Astrocyte (in vitro differentiated cells and primary cell): ENCODE measurements around the gene SHROOM3. TPM values are rescaled to one million over a fixed set of nuclear protein-coding genes. Genes with fewer than 3 reads are reported as not detected.

Experiments
- DNase-seq: peaks from one replicate; pipeline ENCODE4 v3.0.0-alpha.2; 2010; ENCODE audit warnings: low read depth
- FAIRE-seq: peaks from 2 replicates; lab custom pipeline; 2011; peaks lifted over from hg19 to GRCh38; lab: Jason Lieb, UNC
- H2AFZ ChIP-seq: 2 replicates; pipeline ENCODE4 v1.6.0; 2012; ENCODE audit warnings: low read depth, low read length, inconsistent platforms
- H3K27ac ChIP-seq: 2 replicates; pipeline ENCODE4 v1.5.1; 2011; ENCODE audit warnings: low read depth, low read length, inconsistent platforms
- H3K27me3 ChIP-seq: 2 replicates; pipeline ENCODE4 v1.6.0; 2011; ENCODE audit warnings: low read length, inconsistent platforms; ENCODE audit not compliant: insufficient read depth
- H3K36me3 ChIP-seq: 2 replicates; pipeline ENCODE4 v1.5.1; 2011; ENCODE audit warnings: low read length, inconsistent platforms; ENCODE audit not compliant: insufficient read depth
- H3K4me1 ChIP-seq: 2 replicates; pipeline ENCODE4 v1.5.1; 2011; ENCODE audit warnings: low read length, inconsistent platforms; ENCODE audit not compliant: insufficient read depth
- H3K4me2 ChIP-seq: 2 replicates; pipeline ENCODE4 v1.6.0; 2012; ENCODE audit warnings: low read length, inconsistent platforms
- H3K4me3 ChIP-seq: 2 replicates; pipeline ENCODE4 v1.5.1; 2011; ENCODE audit warnings: low read depth, mild to moderate bottlenecking, low read length, inconsistent platforms; ENCODE audit not compliant: insufficient read depth
- H3K79me2 ChIP-seq: 2 replicates; pipeline ENCODE4 v1.6.0; 2012; ENCODE audit warnings: mild to moderate bottlenecking, low read length, inconsistent platforms; ENCODE audit not compliant: insufficient read depth
- H3K9ac ChIP-seq: 2 replicates; pipeline ENCODE4 v1.6.0; 2012; ENCODE audit warnings: mild to moderate bottlenecking, low read length, inconsistent platforms
- H3K9me3 ChIP-seq: 2 replicates; pipeline ENCODE4 v1.5.1; 2012; ENCODE audit warnings: low read depth, mild to moderate bottlenecking, low read length, inconsistent platforms; ENCODE audit not compliant: insufficient read depth
- H4K20me1 ChIP-seq: 2 replicates; pipeline ENCODE4 v1.6.0; 2012; ENCODE audit warnings: low read length, inconsistent platforms; ENCODE audit not compliant: insufficient read depth
- H3K27ac Mint-ChIP-seq: one replicate; pipeline ENCODE4 v1.8.0; 2021; ENCODE audit warnings: mild to moderate bottlenecking, mixed read lengths; ENCODE audit not compliant: unreplicated experiment
- H3K27me3 Mint-ChIP-seq: one replicate; pipeline ENCODE4 v1.8.0; 2021; ENCODE audit warnings: low read depth, mixed read lengths; ENCODE audit not compliant: unreplicated experiment
- H3K36me3 Mint-ChIP-seq: one replicate; pipeline ENCODE4 v1.8.0; 2021; ENCODE audit warnings: low read depth, mixed read lengths; ENCODE audit not compliant: unreplicated experiment
- H3K4me1 Mint-ChIP-seq: one replicate; pipeline ENCODE4 v1.8.0; 2021; ENCODE audit warnings: low read depth, mixed read lengths; ENCODE audit not compliant: unreplicated experiment
- H3K4me3 Mint-ChIP-seq: one replicate; pipeline ENCODE4 v1.8.0; 2021; ENCODE audit warnings: mild to moderate bottlenecking, moderate library complexity, mixed read lengths; ENCODE audit not compliant: unreplicated experiment
- H3K9me3 Mint-ChIP-seq: one replicate; pipeline ENCODE4 v1.8.0; 2021; ENCODE audit warnings: mild to moderate bottlenecking, mixed read lengths; ENCODE audit not compliant: unreplicated experiment
- CTCF ChIP-seq: IDR thresholded peaks from 2 replicates; pipeline ENCODE4 v1.5.1; 2011; ENCODE audit warnings: low read depth, mild to moderate bottlenecking, inconsistent platforms, low read length, moderate library complexity; ENCODE audit not compliant: insufficient read depth
- EZH2 ChIP-seq: IDR thresholded peaks from 2 replicates; pipeline ENCODE4 v1.6.1; 2012; ENCODE audit warnings: mild to moderate bottlenecking, low read length, inconsistent platforms; ENCODE audit not compliant: insufficient read depth
- total RNA-seq: library from RNA; stranded (reverse); gene quantifications from 2 replicates; pipeline ENCODE4 v1.2.1, GENCODE V29; 2021

The SHROOM3 gene
- total RNA-seq, 1 donor from 2014 or later = 64.6 TPM

GRCh38 chr4:76722838-76723237 lies 287.8 kb downstream of the SHROOM3 start:
- Mint-ChIP-seq H3K36me3 (peaks cover 9% of the 10 kb centered on the region), H3K9me3 (no peaks in the 10 kb centered on the region), H3K27ac (peak overlapping the region; percentile 96), H3K4me1 (peaks cover 51% of the 10 kb centered on the region), H3K4me3 (no peak overlapping the region), H3K27me3 (no peaks in the 10 kb centered on the region)
- Histone ChIP-seq H3K36me3 (no peaks in the 10 kb centered on the region), H3K9me3 (no peaks in the 10 kb centered on the region), H2AFZ (no peak overlapping the region), H3K4me3 (no peak overlapping the region), H3K4me2 (peak overlapping the region; percentile 77), H4K20me1 (no peaks in the 10 kb centered on the region), H3K27ac (peak overlapping the region; percentile 61), H3K79me2 (peaks cover 3% of the 10 kb centered on the region), H3K4me1 (peaks cover 26% of the 10 kb centered on the region), H3K9ac (peak overlapping the region; percentile 57), H3K27me3 (no peaks in the 10 kb centered on the region)
- DNase-seq = no peak
- TF ChIP-seq CTCF = no peak
- no peak for TF ChIP-seq EZH2
- FAIRE-seq = no peak

- H3K36me3 ChIP-seq = no peaks in the 10 kb centered on the region
- H3K9me3 Mint-ChIP-seq = no peaks in the 10 kb centered on the region
- H2AFZ ChIP-seq = no peak overlapping the region
- H4K20me1 ChIP-seq = no peaks in the 10 kb centered on the region
- H3K27ac Mint-ChIP-seq = peak overlapping the region; percentile 96
- TF ChIP-seq CTCF (no peak), EZH2 (no peak)
- H3K27me3 Mint-ChIP-seq = no peaks in the 10 kb centered on the region
- H3K4me1 ChIP-seq = peaks cover 26% of the 10 kb centered on the region
- H3K36me3 Mint-ChIP-seq = peaks cover 9% of the 10 kb centered on the region
- H3K4me3 Mint-ChIP-seq = no peak overlapping the region
- FAIRE-seq (no peak), DNase-seq (no peak)
- H3K27ac ChIP-seq = peak overlapping the region; percentile 61
- H3K9ac ChIP-seq = peak overlapping the region; percentile 57
- peak overlapping the region; percentile 77 for H3K4me2 ChIP-seq
- H3K4me3 ChIP-seq = peak overlapping the region; percentile 19
- peaks cover 51% of the 10 kb centered on the region for H3K4me1 Mint-ChIP-seq
- peaks cover 3% of the 10 kb centered on the region for H3K79me2 ChIP-seq
- no peaks in the 10 kb centered on the region for H3K27me3 ChIP-seq
- no peaks in the 10 kb centered on the region for H3K9me3 ChIP-seq
Observed at GRCh38 chr4:76723373-76723772, 288.3 kb downstream of the SHROOM3 start.

- H3K4me1 Mint-ChIP-seq = peaks cover 51% of the 10 kb centered on the region
- H3K4me1 ChIP-seq = peaks cover 26% of the 10 kb centered on the region
- peak overlapping the region; percentile 77 for H3K4me2 ChIP-seq
- H2AFZ ChIP-seq = no peak overlapping the region
- no peaks in the 10 kb centered on the region for H3K27me3 ChIP-seq
- H3K4me3 ChIP-seq = peak overlapping the region; percentile 19
- peak; percentile 98 for DNase-seq
- peak; percentile 87 for FAIRE-seq
- H3K27ac Mint-ChIP-seq = peak overlapping the region; percentile 96
- TF ChIP-seq CTCF = no peak
- no peaks in the 10 kb centered on the region for H4K20me1 ChIP-seq
- no peaks in the 10 kb centered on the region for H3K9me3 ChIP-seq
- H3K9ac ChIP-seq = peak overlapping the region; percentile 57
- H3K9me3 Mint-ChIP-seq = no peaks in the 10 kb centered on the region
- no peaks in the 10 kb centered on the region for H3K27me3 Mint-ChIP-seq
- H3K79me2 ChIP-seq = peaks cover 3% of the 10 kb centered on the region
- peaks cover 11% of the 10 kb centered on the region for H3K36me3 Mint-ChIP-seq
- peak overlapping the region; percentile 61 for H3K27ac ChIP-seq
- H3K36me3 ChIP-seq = no peaks in the 10 kb centered on the region
- peak overlapping the region; percentile 1 for H3K4me3 Mint-ChIP-seq
Observed at GRCh38 chr4:76723924-76724323, 288.9 kb downstream of the SHROOM3 start.
